ENCODE measurements around the gene PFN3. TPM values are rescaled to one million over a fixed set of nuclear protein-coding genes. Genes with fewer than 3 reads are reported as not detected.

Gene PFN3
- total RNA-seq, 6 experiments from 2014 or later = not detected

GRCh38 chr5:177412603-177413233 lies 12.3 kb upstream of the PFN3 start:
- DNase-seq = no peak
- TF ChIP-seq CTCF (IDR thresholded peaks at IDR 0.05) = no peak
- no peaks in the 10 kb centered on the region for H3K36me3 Mint-ChIP-seq (ENCODE audit: low read depth)
- H3K27me3 Mint-ChIP-seq (ENCODE audit: insufficient read depth) = peaks cover 18% of the 10 kb centered on the region
- H3K27ac Mint-ChIP-seq = no peak overlapping the region
- no peaks in the 10 kb centered on the region for H3K9me3 Mint-ChIP-seq
- 0 out of 2 replicates have a peak, but pooled peaks cover 7% of the 10 kb centered on the region for H3K4me1 Mint-ChIP-seq (ENCODE audit: low read depth)
- H3K4me3 Mint-ChIP-seq = no peak overlapping the region

- no peaks in the 10 kb centered on the region for H3K36me3 Mint-ChIP-seq (ENCODE audit: low read depth)
- peaks cover 22% of the 10 kb centered on the region for H3K27me3 Mint-ChIP-seq (ENCODE audit: insufficient read depth)
- TF ChIP-seq CTCF (IDR thresholded peaks at IDR 0.05) = no peak
- no peak for DNase-seq
- H3K4me3 Mint-ChIP-seq = no peak overlapping the region
- H3K9me3 Mint-ChIP-seq = no peaks in the 10 kb centered on the region
- H3K27ac Mint-ChIP-seq = no peak overlapping the region
- H3K4me1 Mint-ChIP-seq (ENCODE audit: low read depth) = 0 out of 2 replicates have a peak, but pooled peaks cover 7% of the 10 kb centered on the region
Measured at GRCh38 chr5:177410575-177410974, 10.1 kb upstream of the PFN3 start.

GRCh38 chr5:177409043-177409801 lies 8.8 kb upstream of the PFN3 start, which contains the start of gene F12:
F12 (minus strand) TSS chr5:177409564; CDS start chr5:177409527, 37 bp downstream.
- Mint-ChIP-seq H3K4me1 (ENCODE audit: low read depth) (0 out of 2 replicates have a peak, but pooled peaks cover 7% of the 10 kb centered on the region), H3K4me3 (no peak within 1 kb of the TSS), H3K27me3 (ENCODE audit: insufficient read depth) (peaks cover 21% of the 10 kb centered on the region; the same call in 1 of the 2 replicates), H3K36me3 (ENCODE audit: low read depth) (no peaks in the 10 kb centered on the region), H3K9me3 (no peaks in the 10 kb centered on the region), H3K27ac (no peak within 1 kb of the TSS)
- no peak for DNase-seq
- no peak for TF ChIP-seq CTCF (IDR thresholded peaks at IDR 0.05)

- H3K4me3 Mint-ChIP-seq = no peak overlapping the region
- DNase-seq = no peak
- TF ChIP-seq CTCF (IDR thresholded peaks at IDR 0.05) = no peak
- no peak overlapping the region for H3K27ac Mint-ChIP-seq
- H3K4me1 Mint-ChIP-seq (ENCODE audit: low read depth) = peaks cover 9% of the 10 kb centered on the region
- H3K9me3 Mint-ChIP-seq = no peaks in the 10 kb centered on the region
- peaks cover 25% of the 10 kb centered on the region for H3K27me3 Mint-ChIP-seq (ENCODE audit: insufficient read depth)
- H3K36me3 Mint-ChIP-seq (ENCODE audit: low read depth) = no peaks in the 10 kb centered on the region
Measured at GRCh38 chr5:177405805-177406204, 5.3 kb upstream of the PFN3 start.

- no peak for DNase-seq
- H3K27me3 Mint-ChIP-seq (ENCODE audit: insufficient read depth) = peaks cover 25% of the 10 kb centered on the region
- H3K27ac Mint-ChIP-seq = no peak overlapping the region
- H3K4me1 Mint-ChIP-seq (ENCODE audit: low read depth) = peaks cover 9% of the 10 kb centered on the region
- no peak overlapping the region; the same call in 1 of the 2 replicates for H3K4me3 Mint-ChIP-seq
- H3K36me3 Mint-ChIP-seq (ENCODE audit: low read depth) = no peaks in the 10 kb centered on the region
- H3K9me3 Mint-ChIP-seq = no peaks in the 10 kb centered on the region
- no peak for TF ChIP-seq CTCF (IDR thresholded peaks at IDR 0.05)
Measured at GRCh38 chr5:177405312-177405711, 4.9 kb upstream of the PFN3 start.
